Uterus (tissue), 2 donors: ENCODE results near the gene AP2M1.

Experiments
- CTCF ChIP-seq, 4 experiments: fragments of 200-600 bp in 2 of 4; fragments of 450-650 bp in 2 of 4; sonication (generic) in 2 of 4; IDR thresholded peaks; one replicate each; pipeline ENCODE4 v1.5.1; 2016 to 2019; ENCODE audit warnings: antibody characterized with exemption in 4 of 4, mild to moderate bottlenecking in 2 of 4, moderate library complexity in 1 of 4
- POLR2A ChIP-seq, 2 donors: fragments of 450-650 bp; IDR thresholded peaks; one replicate each; pipeline ENCODE4 v1.6.1; 2016; ENCODE audit warnings: antibody characterized with exemption in 2 of 2, mild to moderate bottlenecking in 1 of 2, moderate library complexity in 1 of 2

- TF ChIP-seq CTCF (IDR thresholded peaks at IDR 0.05) (no peak), POLR2A (IDR thresholded peaks at IDR 0.05) (no peak)
These were observed 10.0 kb downstream of the AP2M1 start for GRCh38 chr3:184184546-184185230.
